Brain pericyte (primary cell): Measurements from ENCODE around the gene SLC6A19.

Source experiments
- DNase-seq: peaks from one replicate; pipeline ENCODE4 v3.0.0-alpha.2; 2012; ENCODE audit warnings: low read depth, low spot score

SLC6A19 gene

GRCh38 chr5:1180841-1181271 is 20.5 kb upstream of the SLC6A19 start:
- no peak for DNase-seq

GRCh38 chr5:1181451-1182359 is 19.7 kb upstream of the SLC6A19 start:
- DNase-seq, result no peak

DNA sequence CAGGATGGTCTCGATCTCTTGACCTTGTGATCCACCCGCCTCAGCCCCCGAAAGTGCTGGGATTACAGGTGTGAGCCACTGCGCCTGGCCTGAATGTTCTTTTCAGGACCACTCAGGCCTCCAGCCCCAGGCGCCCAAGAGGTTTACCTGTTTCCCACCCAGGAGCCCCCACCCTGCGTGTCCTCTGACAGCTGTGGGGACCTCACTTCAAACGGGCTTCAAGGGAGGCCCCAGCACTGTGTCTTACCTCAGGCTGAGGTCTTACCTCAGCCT is 19.1 kb upstream of the SLC6A19 start:
- no peak for DNase-seq

- no peak for DNase-seq
Observed at GRCh38 chr5:1182633-1183423, 18.6 kb upstream of the SLC6A19 start.

DNA sequence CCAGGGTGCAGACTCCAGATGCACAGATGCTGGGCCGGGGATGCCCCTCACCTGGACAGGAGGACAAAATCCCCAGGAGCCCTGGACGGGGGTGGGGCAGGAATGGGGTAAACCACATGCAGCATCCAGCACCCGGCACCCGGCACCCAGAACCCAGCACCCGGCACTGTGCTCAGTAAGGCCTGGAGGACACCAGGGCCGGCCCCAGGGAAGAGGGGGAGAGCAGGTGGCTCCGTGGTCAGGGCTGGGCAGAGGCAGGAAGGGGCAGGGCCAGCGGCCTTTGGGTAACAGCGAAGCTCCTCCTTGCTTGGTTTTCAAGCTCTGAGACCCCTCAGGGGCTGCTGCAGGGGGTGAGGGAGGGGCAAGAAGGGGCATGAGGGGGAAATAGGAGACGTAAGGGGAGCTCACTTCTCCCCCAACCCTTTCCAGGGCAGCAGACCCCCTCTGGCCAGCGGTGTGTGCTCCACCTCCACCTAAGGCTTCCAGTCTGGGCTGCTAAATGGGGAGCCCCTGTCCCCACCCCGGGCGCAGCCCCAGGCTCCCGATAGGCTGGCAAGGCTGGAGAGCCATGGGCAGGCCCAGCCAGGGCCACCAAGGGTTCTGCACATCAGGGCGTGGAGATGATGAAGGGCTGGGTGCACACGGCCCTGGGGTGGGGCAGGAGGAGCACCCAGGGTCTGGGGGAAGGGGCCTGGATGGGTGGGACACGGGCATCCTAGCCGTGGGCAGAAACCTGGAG is 17.8 kb upstream of the SLC6A19 start:
- no peak for DNase-seq

DNA sequence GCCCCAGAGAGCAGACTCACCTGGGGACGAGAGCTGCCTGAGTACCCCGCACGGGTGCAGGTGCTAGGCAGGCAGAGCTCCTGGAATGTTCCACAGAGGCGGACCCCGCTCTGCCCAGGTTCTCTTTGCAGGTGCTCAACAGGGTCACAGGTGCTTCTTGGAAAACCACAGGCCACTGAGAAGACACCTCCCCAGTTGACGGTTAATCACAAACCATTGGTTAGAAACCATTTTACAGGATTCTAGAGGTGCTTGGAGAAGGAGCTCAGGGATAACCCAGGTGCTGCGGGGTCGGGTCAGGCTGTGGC is 17.3 kb upstream of the SLC6A19 start:
- DNase-seq, result no peak

DNA sequence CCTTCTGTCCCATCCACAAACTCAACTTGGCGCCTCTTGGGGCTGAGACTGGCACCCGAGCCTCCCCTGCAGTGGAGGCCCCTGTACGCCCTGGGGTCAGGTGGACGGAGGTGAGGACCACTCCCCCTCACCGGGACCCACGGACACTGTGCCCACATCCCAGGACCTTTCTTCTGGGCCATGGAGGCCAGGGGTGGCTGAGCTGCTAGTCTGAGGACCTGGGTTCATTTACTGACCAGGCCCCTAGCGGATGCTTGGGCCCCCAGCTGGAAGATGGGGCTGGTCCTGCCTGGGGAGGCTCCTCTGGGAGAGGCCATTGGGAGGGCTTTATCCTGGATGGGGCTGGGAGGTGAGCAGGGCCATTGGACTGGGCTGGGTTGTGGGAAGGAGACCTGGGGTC is 16.9 kb upstream of the SLC6A19 start:
- DNase-seq, result no peak

DNA sequence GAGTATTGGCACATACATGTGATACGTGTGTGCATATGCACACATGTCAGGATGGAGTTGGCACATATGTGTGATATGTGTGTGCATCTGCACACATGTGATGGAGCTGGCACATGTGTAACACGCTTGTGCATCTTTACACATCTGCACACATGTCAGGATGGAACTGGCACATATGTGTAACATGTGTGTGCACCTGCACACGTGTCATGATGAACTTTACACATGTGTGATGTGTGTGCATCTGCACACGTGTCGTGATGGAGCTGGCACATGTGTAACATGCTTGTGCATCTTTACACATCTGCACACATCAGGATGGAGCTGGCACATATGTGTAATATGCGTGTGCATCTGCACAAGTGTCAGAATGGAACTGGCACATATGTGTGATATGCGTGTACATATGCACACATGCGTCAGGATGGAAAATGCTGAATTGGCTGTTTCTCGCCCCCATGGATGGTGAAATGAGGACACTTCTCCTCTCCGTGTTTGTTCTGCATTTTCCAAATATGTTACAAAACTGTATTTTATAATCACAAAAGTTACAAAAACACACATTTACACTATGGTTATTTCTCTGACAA is 16.3 kb upstream of the SLC6A19 start:
- no peak for DNase-seq

DNA sequence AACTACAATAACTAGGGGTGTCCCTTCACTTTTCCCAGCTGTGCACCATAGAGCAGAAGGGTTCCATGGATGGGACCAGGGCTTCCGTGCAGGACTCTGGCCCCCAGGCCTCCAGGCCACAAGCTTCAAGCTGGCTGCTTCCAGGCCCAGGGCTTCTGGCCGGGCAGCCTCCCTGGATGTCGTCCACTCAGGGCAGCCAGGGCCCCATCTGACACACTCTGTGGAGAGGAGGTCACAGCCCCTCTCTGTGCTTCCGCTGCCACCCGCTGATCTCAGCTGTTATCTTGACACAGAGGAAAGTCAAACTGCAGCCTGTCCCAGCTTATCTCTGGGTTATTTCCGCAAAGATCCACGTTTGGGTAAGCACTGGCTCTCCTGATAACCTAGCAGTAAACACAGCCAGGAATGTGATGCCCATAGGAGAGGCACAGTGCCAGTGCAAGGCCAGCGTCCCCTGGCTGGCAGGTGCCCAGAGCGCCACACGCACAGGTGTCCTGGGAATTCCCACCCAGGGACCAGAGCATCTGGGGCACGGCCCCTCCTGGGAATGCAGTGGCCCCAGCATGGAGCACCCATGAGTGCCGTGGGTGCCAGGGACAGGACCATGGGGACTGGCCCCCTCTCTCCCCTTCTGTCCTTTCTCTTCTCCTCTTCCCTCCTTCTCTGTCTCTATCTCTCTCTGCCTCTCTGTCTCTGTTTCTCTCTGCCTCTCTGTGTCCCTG is 15.6 kb upstream of the SLC6A19 start:
- DNase-seq, result no peak

GRCh38 chr5:1186351-1187233 is 14.8 kb upstream of the SLC6A19 start:
- DNase-seq, result no peak

DNA sequence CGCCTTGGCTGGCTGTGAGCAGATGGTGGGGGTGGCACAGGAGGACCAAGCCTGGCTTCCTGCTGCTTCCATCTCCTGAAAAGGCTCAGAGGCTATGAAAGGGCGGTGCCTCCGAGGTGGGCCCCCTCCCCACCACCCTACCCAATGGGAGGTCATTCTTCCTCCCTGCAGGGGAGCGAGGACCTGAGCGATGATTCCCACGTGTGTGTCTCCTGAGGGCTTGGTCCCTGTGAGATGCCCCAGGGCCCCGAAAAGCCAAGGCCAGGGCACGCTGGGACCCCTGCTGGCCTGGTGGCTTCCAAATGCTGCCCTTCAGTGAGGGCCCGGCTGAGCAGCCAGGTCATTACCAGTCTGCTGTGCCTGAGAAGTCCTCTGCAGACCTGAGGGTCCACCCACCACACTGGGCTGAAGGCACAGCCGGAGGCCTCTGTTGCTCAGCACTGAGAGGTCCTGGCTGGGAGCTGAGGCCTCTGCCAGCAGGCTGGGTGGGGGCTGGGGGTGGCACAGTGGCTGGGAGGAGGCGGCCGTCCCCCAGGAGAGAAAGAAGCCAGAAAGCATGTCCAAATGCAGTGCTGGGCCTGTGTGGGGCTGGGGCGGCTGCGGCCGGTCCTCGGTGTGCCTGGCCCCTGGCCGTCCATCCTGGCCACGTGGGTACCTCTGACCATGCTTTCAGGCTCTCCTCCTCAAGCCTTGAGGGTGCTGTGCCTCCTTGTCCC is 14.0 kb upstream of the SLC6A19 start:
- DNase-seq, result no peak

GRCh38 chr5:1187950-1188334 is 13.5 kb upstream of the SLC6A19 start:
- no peak for DNase-seq

GRCh38 chr5:1188464-1188863 is 12.9 kb upstream of the SLC6A19 start:
- no peak for DNase-seq

DNA sequence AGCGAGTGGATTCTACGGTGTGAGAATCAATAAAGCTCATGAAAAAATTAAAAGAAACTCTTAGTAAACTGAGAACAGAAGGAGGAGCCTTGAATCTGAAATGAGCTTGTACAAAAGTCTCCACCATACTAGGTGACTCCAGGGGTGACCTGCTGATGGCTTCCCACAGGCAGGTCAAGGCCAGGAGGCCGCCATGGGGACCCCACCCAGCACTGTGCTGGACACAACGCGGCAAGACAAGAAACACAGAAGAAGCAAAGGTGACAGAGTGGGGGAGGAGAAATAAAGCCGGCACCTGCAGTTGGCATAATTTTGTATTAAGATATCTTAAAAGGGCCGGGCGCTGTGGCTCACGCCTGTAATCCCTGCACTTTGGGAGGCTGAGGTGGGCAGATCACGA is 12.1 kb upstream of the SLC6A19 start:
- no peak for DNase-seq

- DNase-seq, result no peak
Observed at GRCh38 chr5:1190278-1190677, 11.1 kb upstream of the SLC6A19 start.

DNA sequence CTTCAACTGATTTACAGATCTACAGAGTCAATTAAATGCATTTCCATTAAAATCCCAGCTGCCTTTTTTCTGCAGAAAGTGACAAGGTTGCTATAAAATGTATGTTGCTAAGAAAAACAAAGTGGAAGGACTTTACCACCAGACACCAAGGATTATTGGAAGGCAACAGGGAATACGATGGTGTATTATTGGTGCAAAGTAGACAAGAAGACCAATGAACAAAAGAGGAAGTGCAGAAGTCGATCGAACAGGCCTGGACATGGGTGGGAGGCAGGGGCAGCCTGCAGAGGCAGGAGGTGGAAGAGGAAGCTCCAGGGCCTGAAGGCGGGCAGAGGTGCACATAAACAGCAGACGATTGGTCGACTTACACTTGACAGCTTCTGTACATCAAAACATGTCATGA is 10.6 kb upstream of the SLC6A19 start:
- DNase-seq, result no peak

GRCh38 chr5:1192971-1193590 is 8.3 kb upstream of the SLC6A19 start:
- DNase-seq, result no peak

GRCh38 chr5:1193591-1193985 is 7.8 kb upstream of the SLC6A19 start:
- DNase-seq, result no peak

- DNase-seq, result no peak
Observed at GRCh38 chr5:1194378-1194777, 7.0 kb upstream of the SLC6A19 start.
